HG03280 (cell line): ENCODE results near the gene LY9.

Experiments
- ATAC-seq: cut with Tn5 transposase; IDR thresholded peaks from one replicate; pipeline ENCODE4 v1.9.1; 2021; ENCODE audit warnings: mild to moderate bottlenecking, moderate library complexity; ENCODE audit not compliant: unreplicated experiment

LY9 gene

DNA sequence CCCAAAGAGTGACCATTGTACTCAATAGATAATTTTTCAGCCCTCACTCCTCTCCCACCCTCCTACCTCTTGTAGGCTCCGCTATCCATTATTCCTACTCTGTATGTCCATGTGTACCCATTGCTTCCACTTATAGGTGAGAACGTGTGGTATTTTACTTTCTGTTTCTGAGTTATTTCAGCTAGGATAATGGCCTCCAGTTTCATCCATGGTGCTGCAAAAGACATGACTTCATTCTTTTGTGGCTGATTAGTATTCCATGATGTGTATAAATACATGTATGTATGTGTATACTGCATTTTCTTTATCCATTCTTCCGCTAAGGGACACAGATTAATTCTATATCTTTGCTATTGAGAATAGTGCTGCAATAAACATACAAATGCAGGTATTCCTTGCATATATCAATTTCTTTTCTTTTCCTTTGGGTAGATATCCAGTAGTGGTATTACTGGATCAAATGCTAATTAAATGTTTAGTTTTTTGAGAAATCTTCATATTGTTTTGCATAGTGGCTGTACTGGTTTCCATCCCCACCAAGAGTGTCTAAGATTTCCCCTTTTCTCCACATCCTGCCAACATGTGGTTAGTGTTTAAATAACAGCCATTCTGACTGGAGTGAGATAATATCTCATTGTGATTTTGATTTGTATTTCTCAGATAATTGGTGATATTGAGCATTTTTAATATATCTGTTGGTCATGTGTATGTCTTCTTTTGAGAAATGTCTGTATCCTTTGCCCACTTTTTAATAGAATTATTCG lies 4.9 kb downstream of the LY9 start:
- no peak for ATAC-seq

DNA sequence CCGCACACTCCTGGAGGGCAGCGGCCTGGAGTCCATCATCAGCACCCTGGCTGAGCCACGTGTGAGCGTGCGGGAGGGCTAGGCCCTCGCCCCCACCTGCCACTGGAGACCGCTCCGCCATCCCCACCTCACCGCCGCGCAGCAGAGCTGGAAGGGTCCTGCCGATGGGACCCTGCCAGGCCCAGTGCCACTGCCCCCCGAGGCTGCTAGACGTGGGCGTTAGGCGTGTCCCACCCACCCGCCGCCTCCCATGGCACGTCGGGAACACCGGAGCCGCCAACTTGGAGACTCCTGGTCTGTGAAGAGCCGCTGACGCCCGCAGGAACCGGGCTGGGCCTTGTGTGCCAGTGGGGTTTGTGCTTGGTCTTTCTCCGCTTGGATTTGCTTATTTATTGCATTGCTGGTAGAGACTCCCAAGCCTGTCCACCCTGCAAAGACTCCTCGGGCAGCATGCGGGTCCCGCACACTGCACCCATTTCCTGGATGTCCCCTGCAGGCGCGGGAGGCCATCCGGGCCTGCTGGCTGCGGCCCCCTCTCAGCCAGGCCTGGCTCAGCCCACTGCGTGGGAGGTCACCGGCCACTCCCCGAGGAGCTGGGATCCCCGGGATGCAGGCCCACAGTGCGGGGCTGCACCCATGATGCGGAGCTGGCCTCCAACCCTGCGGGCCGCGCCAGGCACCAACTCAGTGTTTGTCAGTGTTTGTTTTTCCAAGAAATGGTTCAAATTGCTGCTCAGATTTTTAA lies 6.0 kb downstream of the LY9 start:
- ATAC-seq, result no peak

GRCh38 chr1:160806109-160806665 lies 10.2 kb downstream of the LY9 start:
- no peak for ATAC-seq

GRCh38 chr1:160806784-160807183 lies 10.8 kb downstream of the LY9 start:
- ATAC-seq, result no peak

GRCh38 chr1:160807247-160807646 lies 11.3 kb downstream of the LY9 start:
- no peak for ATAC-seq

DNA sequence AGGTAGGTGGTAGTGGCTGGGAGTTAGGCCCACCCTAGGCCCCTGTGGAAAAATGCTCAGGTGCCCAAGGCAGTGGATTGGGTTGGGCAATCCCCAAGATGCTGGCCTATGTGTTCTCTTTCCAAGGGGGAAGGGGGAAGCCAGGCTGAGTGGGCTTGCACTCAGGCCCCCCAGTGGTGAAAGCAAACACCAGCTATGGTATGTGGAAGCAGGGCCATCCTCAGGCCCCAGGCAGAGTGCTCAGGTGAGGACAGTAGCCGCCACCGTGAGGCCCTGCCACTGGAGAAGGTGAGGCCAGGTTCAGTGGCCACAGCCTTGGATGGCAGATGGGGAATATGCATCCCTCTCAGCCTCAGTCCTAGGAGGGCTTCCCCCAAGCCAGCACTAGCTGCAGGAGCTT lies 11.8 kb downstream of the LY9 start:
- no peak for ATAC-seq

DNA sequence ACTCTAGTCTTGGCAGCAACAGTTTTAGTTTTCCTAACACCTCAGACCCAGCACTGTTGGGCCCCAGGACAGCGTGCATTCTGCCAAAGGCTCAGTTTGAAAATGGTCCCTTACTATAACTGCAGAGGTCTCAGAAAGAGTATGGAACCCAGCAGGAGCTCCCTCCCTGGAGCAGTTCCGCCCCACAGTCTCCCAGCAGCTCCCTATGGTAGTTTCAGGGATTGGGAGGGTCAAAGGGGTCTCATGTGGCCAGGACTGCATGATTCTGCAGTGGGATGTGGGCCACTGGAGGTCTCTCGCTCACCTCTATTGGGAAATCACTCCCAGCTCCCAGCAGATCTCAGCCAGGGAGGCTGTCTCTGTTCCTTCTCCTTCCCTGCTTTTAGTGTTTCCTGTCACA lies 12.3 kb downstream of the LY9 start:
- ATAC-seq, result no peak

DNA sequence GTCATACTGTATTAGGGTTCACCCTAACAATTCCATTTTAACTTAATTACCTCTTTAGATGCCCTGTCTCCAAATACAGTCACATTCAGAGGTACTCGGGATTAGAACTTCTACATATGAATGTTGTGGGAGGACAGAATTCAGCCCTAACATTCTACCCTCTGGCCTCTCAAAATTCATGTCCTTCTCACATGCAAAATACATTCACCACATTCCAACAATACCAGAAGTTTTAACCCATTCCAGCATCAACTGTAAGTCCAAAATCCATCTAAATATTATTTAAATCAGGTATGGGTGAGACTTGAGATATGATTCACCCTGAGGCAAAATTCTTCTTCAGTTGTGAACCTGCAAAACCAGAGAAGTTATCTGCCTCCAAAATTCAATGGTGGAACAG lies 14.5 kb downstream of the LY9 start:
- ATAC-seq, result no peak

DNA sequence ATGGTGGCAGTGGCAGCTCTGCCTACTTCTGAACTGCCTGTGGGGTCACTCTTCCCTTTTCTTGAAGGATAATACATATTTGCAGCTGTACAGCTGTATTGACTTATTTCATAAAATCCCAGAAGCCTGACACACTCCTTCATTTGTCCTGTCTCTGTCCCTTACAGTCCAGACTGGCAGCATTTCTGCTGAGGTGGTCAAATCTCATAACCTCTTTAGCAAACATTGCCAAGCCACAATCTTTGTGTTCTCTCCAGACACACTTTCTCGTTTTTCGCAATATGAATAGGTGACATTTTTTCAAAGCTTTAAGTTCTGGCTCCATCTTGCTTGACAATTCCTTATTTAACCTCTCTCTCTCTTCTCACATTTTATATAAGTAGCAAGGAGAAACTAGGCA lies 15.2 kb downstream of the LY9 start:
- ATAC-seq, result no peak

- ATAC-seq, result no peak
These were observed 17.2 kb downstream of the LY9 start for GRCh38 chr1:160813215-160813614.

GRCh38 chr1:160814316-160814715 lies 18.3 kb downstream of the LY9 start:
- no peak for ATAC-seq

GRCh38 chr1:160814856-160815255 lies 18.9 kb downstream of the LY9 start:
- ATAC-seq, result no peak

DNA sequence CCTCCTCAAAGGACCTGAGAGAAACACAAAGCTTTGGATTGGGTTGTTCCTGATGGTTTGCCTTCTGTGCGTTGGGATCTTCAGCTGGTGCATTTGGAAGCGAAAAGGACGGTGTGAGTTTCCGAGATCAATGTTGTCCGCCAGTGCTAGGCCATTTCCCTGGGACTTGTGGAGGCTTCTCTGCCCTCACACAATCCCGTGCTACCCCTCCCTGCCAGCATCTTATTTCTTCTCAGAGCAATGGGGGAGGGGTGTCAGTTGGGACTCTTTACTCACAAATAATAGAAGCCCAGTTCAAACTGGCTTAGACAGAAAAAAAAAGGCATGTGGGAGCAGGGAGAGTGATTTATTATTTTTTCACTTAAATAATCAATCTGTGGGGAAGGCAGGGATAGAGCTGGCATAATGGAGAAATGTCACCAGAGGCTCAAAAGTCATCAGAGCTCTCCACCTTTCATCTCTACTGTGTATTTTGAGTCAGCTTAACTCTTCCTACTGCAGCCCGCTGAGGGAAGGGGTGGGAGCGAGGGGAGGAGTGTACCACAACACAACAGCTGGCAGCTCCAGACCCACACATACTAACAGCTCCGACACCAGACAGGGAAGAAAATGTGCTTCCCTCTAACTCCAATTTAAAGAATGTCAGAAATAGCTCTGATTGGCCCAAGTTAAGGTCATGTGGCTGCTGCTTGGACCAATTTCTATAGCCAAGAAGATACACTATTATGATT lies 22.4 kb downstream of the LY9 start:
- ATAC-seq, result no peak

GRCh38 chr1:160819186-160819585 lies 23.2 kb downstream of the LY9 start:
- no peak for ATAC-seq

- ATAC-seq, result no peak
These were observed 25.7 kb downstream of the LY9 start for GRCh38 chr1:160821627-160822026.

DNA sequence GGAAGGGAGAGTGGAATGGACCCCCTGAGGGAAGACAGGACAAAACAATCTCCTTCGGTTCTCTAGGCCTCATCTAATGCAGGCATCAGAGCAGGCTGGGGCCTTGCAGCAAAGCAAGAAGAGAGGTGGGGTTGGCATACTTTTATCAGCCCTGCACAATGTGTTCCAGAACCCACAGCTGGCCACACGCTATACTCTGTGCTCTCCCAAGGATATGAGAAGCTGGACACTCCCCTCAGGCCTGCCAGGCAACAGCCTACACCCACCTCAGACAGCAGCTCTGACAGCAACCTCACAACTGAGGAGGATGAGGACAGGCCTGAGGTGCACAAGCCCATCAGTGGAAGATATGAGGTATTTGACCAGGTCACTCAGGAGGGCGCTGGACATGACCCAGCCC lies 27.3 kb downstream of the LY9 start:
- ATAC-seq, result no peak

GRCh38 chr1:160826546-160826945 lies 30.6 kb downstream of the LY9 start:
- ATAC-seq, result no peak

DNA sequence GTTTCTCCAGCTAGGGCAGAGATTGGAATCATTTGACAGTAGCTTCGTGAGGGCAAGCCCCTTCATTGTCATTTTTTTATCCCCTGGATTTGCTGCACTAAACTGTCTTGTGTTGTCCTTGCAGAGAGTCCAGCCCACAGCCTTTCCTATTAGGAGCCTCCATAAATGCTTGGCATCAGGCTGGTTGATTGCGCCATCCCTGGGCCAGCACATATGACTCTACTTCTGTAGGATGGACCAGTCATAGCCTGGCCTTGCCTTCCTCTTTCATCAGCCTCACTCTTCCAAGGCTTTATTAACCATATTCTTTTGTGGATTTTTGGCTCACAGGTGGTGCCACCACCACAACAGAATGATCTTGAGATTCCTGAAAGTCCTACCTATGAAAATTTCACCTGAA lies 31.4 kb downstream of the LY9 start:
- ATAC-seq, result no peak

GRCh38 chr1:160829766-160830165 lies 33.8 kb downstream of the LY9 start:
- no peak for ATAC-seq

GRCh38 chr1:160830321-160831153 lies 34.6 kb downstream of the LY9 start:
- no peak for ATAC-seq
